Measurements from ENCODE around the gene TREH. TPM values are rescaled to one million over a fixed set of nuclear protein-coding genes. Genes with fewer than 3 reads are reported as not detected.
"Not testable (repeated sequence)": the region's sequence is repeated elsewhere in the genome, so short reads cannot be mapped to it uniquely, and the experiment has no call there.

Gene TREH
- total RNA-seq, 1 experiment from 2014 or later = not detected

- DNase-seq (ENCODE audit: low read depth) = no peak
These were observed 17.9 kb upstream of the TREH start for GRCh38 chr11:118697346-118697745.

GRCh38 chr11:118696673-118697226 lies 17.3 kb upstream of the TREH start:
- DNase-seq (ENCODE audit: low read depth) = no peak

GRCh38 chr11:118694771-118695170 lies 15.3 kb upstream of the TREH start:
- DNase-seq (ENCODE audit: low read depth) = no peak

- DNase-seq (ENCODE audit: low read depth) = no peak
These were observed 14.7 kb upstream of the TREH start for GRCh38 chr11:118694185-118694584.

GRCh38 chr11:118691926-118692830 lies 12.7 kb upstream of the TREH start:
- DNase-seq (ENCODE audit: low read depth) = peak; percentile 40

GRCh38 chr11:118690553-118691304 lies 11.3 kb upstream of the TREH start:
- DNase-seq (ENCODE audit: low read depth) = no peak

GRCh38 chr11:118689852-118690552 lies 10.6 kb upstream of the TREH start:
- DNase-seq (ENCODE audit: low read depth) = peak; percentile 95

- no peak for DNase-seq (ENCODE audit: low read depth)
These were observed 10.0 kb upstream of the TREH start for GRCh38 chr11:118689503-118689851.

- no peak for DNase-seq (ENCODE audit: low read depth)
These were observed 9.5 kb upstream of the TREH start for GRCh38 chr11:118688851-118689502.

- DNase-seq (ENCODE audit: low read depth) = not testable (repeated sequence)
These were observed 8.9 kb upstream of the TREH start for GRCh38 chr11:118688339-118688738.

GRCh38 chr11:118687906-118688305 lies 8.5 kb upstream of the TREH start:
- no peak for DNase-seq (ENCODE audit: low read depth)

- DNase-seq (ENCODE audit: low read depth) = no peak
These were observed 4.7 kb upstream of the TREH start for GRCh38 chr11:118684187-118684586.

GRCh38 chr11:118682939-118683338 lies 3.5 kb upstream of the TREH start:
- not testable (repeated sequence) for DNase-seq (ENCODE audit: low read depth)

GRCh38 chr11:118682372-118682771 lies 2.9 kb upstream of the TREH start:
- no peak for DNase-seq (ENCODE audit: low read depth)

GRCh38 chr11:118678908-118679307 lies 542 bp downstream of the TREH start:
- not testable (repeated sequence) for DNase-seq (ENCODE audit: low read depth)

GRCh38 chr11:118677977-118678376 lies 1.5 kb downstream of the TREH start:
- DNase-seq (ENCODE audit: low read depth) = no peak

- no peak for DNase-seq (ENCODE audit: low read depth)
These were observed 5.4 kb downstream of the TREH start for GRCh38 chr11:118674082-118674435.

GRCh38 chr11:118673361-118674081 lies 5.9 kb downstream of the TREH start:
- DNase-seq (ENCODE audit: low read depth) = no peak

- DNase-seq (ENCODE audit: low read depth) = no peak
These were observed 6.6 kb downstream of the TREH start for GRCh38 chr11:118672846-118673245.

- DNase-seq (ENCODE audit: low read depth) = no peak
These were observed 8.2 kb downstream of the TREH start for GRCh38 chr11:118671254-118671653.

GRCh38 chr11:118670063-118670462 lies 9.4 kb downstream of the TREH start:
- DNase-seq (ENCODE audit: low read depth) = no peak

All from Daoy (cell line).